HepG2 (cell line): Measurements from ENCODE around the gene SIGLEC8. TPM values are rescaled to one million over a fixed set of nuclear protein-coding genes. Genes with fewer than 3 reads are reported as not detected.
A peak's percentile ranks its signal among the peaks of the same experiment; 100 is the strongest.

Source experiments
- ATAC-seq: fragments of 200-7000 bp; cut with Tn5 transposase; 3 replicates; pipeline ENCODE4 v1.9.1; 2020; ENCODE audit warnings: mild to moderate bottlenecking, moderate library complexity
- BruUV-seq: library from RNA; stranded (reverse); fragments of 400-500 nt; replicated peaks from 2 replicates; lab custom pipeline; 2021; lab: Mats Ljungman, UMichigan
- CTCF ChIA-PET: fragments of 300-600 bp; formaldehyde crosslinking; extraction: SDS; loops from one replicate; lab custom pipeline; 2021; ENCODE audit warnings: low total read pairs, inconsistent platforms, low intra/inter-chr PET ratio; lab: Yijun Ruan, JAX
- POLR2A ChIA-PET: fragments of 350-600 bp; sonication (Branson Sonifier 250); formaldehyde crosslinking; loops from one replicate; lab custom pipeline; 2020; ENCODE audit warnings: antibody characterized with exemption, inconsistent platforms; lab: Yijun Ruan, JAX
- DNase-seq: peaks from one replicate; pipeline ENCODE4 v3.0.0-alpha.2; 2015; ENCODE audit warnings: low spot score
- FAIRE-seq: peaks from 3 replicates; lab custom pipeline; 2011; peaks lifted over from hg19 to GRCh38; lab: Jason Lieb, UNC
- H2AFZ ChIP-seq: one replicate; pipeline ENCODE4 v1.6.1; 2011; ENCODE audit warnings: low read length, inconsistent platforms
- H3K27ac ChIP-seq: fragments of 300-600 bp; 3 replicates; pipeline ENCODE4 v1.8.0; 2011; ENCODE audit warnings: mixed run types, mild to moderate bottlenecking, mixed read lengths, low read length, inconsistent platforms; ENCODE audit not compliant: insufficient read depth; ENCODE audit errors: extremely low read length
- H3K27me3 ChIP-seq, 2 experiments: fragments of 200-600 bp in 1 of 2; 2 replicates in 1 of 2; 3 replicates in 1 of 2; pipeline versions ENCODE4 v1.6.0 to v1.8.0; 2011; ENCODE audit warnings: low read length in 2 of 2, mild to moderate bottlenecking in 2 of 2, moderate library complexity in 2 of 2, inconsistent platforms in 1 of 2; ENCODE audit not compliant: insufficient read depth in 2 of 2, control insufficient read depth in 1 of 2
- H3K36me3 ChIP-seq, 2 experiments: fragments of 200-600 bp in 1 of 2; replicated peaks in 1 of 2; 2 replicates in 1 of 2; 3 replicates in 1 of 2; pipeline versions ENCODE4 v1.5.1 to v1.8.0; 2011; ENCODE audit warnings: low read length in 2 of 2, inconsistent platforms in 1 of 2; ENCODE audit not compliant: insufficient read depth in 2 of 2, control insufficient read depth in 1 of 2
- H3K4me1 ChIP-seq: 2 replicates; pipeline ENCODE4 v1.5.1; 2012; ENCODE audit warnings: low read length, inconsistent platforms; ENCODE audit not compliant: insufficient read depth
- H3K4me2 ChIP-seq: 2 replicates; pipeline ENCODE4 v1.6.0; 2011; ENCODE audit warnings: low read depth, low read length, inconsistent platforms
- H3K4me3 ChIP-seq, 3 experiments: fragments of 200-600 bp in 1 of 3; sonication (generic), shearing (Covaris generic) in 1 of 3; replicated peaks in 1 of 3; 2 replicates each; pipeline ENCODE4 v1.5.1; 2011 to 2016; ENCODE audit warnings: low read length in 3 of 3, inconsistent platforms in 2 of 3, low read depth in 2 of 3, mild to moderate bottlenecking in 2 of 3, control low read depth in 1 of 3, mixed read lengths in 1 of 3; ENCODE audit not compliant: insufficient read depth in 1 of 3
- H3K79me2 ChIP-seq: one replicate; pipeline ENCODE4 v1.6.1; 2011; ENCODE audit warnings: low read length, inconsistent platforms; ENCODE audit not compliant: insufficient read depth
- H3K9ac ChIP-seq: 2 replicates; pipeline ENCODE4 v1.6.0; 2011; ENCODE audit warnings: mild to moderate bottlenecking, low read depth, low read length, inconsistent platforms; ENCODE audit not compliant: insufficient read depth
- H3K9me3 ChIP-seq: 2 replicates; pipeline ENCODE4 v1.5.1; 2012; ENCODE audit warnings: mild to moderate bottlenecking, low read length
- H4K20me1 ChIP-seq: 2 replicates; pipeline ENCODE4 v1.6.0; 2011; ENCODE audit warnings: inconsistent platforms, mild to moderate bottlenecking, low read length, moderate library complexity; ENCODE audit not compliant: insufficient read depth
- PCBP1 ChIP-seq: fragments of 200-400 bp; formaldehyde crosslinking; IDR thresholded peaks from 2 replicates; pipeline ENCODE4 v1.6.1; 2017; ENCODE audit warnings: mild to moderate bottlenecking, low read depth, low read length, borderline replicate concordance
- RARG ChIP-seq: sonication (generic); formaldehyde crosslinking; IDR thresholded peaks from 2 replicates; pipeline ENCODE4 v1.4.0; 2020; ENCODE audit warnings: low read depth, mild to moderate bottlenecking, missing genetic modification reagents
- TEF ChIP-seq: sonication (generic); formaldehyde crosslinking; IDR thresholded peaks from 2 replicates; pipeline ENCODE4 v1.5.0; 2020; ENCODE audit warnings: missing genetic modification reagents
- ZNF282 ChIP-seq: fragments of 450-650 bp; IDR thresholded peaks from 2 replicates; pipeline ENCODE4 v1.6.1; 2018; ENCODE audit not compliant: partially characterized antibody
- ZNF329 ChIP-seq: sonication (generic); formaldehyde crosslinking; IDR thresholded peaks from 2 replicates; pipeline ENCODE4 v1.9.0; 2021; ENCODE audit warnings: low read depth, mild to moderate bottlenecking, missing genetic modification reagents
- ZNF570 ChIP-seq: sonication (generic); formaldehyde crosslinking; IDR thresholded peaks from 2 replicates; pipeline ENCODE4 v1.4.0; 2020; ENCODE audit warnings: mild to moderate bottlenecking, missing genetic modification reagents, borderline replicate concordance
- ZNF580 ChIP-seq: IDR thresholded peaks from 2 replicates; pipeline ENCODE4 v1.6.1; 2016; ENCODE audit warnings: low read depth, borderline replicate concordance
- WGBS: methylation state at CpG from one replicate; pipeline ENCODE4 v1.1.6; 2017; ENCODE audit warnings: low lambda C conversion rate; 5-methylcytosine and 5-hydroxymethylcytosine counted together
- in situ Hi-C: cut with HindIII; loops from 2 replicates; pipeline ENCODE4 v1.10.0; 2017; ENCODE audit warnings: low pct_unique_long_range_greater_than_20kb; ENCODE audit not compliant: extremely low pct_ligation_motif_present
- intact Hi-C: fragments of 100-400 bp; cut with micrococcal nuclease; formaldehyde crosslinking; loops from one replicate; pipeline ENCODE4 v1.10.0; 2022; ENCODE audit not compliant: unreplicated experiment
- polyA plus RNA-seq, 8 experiments: library from polyadenylated mRNA; depleted of rRNA in 3 of 8; stranded (reverse) in 7 of 8; unstranded in 1 of 8; fragments of >200 nt; fragmentation: Illumina TruSeq in 4 of 8; extraction: Trizol in 4 of 8; gene quantifications; 2 replicates each; pipeline versions ENCODE4 v1.2.1 to v1.2.3, GENCODE V29; 2011 to 2016; ENCODE audit warnings: low read depth in 4 of 8, missing spikeins in 1 of 8, mixed read lengths in 1 of 8; ENCODE audit not compliant: insufficient read depth in 1 of 8
- total RNA-seq, 5 experiments: library from RNA; depleted of rRNA; stranded (reverse); fragments of >200 nt; fragmentation: Illumina TruSeq; extraction: Trizol; gene quantifications; 2 replicates each; pipeline ENCODE4 v1.2.3, GENCODE V29; 2016; ENCODE audit warnings: low read depth in 1 of 5

The SIGLEC8 gene
- total and polyA plus RNA-seq, 2 of the 13 experiments (the other 11 are each of a cell fraction or from before 2014, with no cell fraction given) = not detected

- in situ Hi-C loops = no loop called here
- Histone ChIP-seq H3K27ac (no peak overlapping the region), H2AFZ (no peak overlapping the region), H3K4me2 (peak overlapping the region; percentile 24; the same call in 1 of the 2 replicates)
- no peak for TF ChIP-seq PCBP1
- TF ChIP-seq TEF (CRISPR knock-in tag) = no peak
- TF ChIP-seq ZNF282 = no peak
- no peak for TF ChIP-seq ZNF329 (CRISPR knock-in tag)
- no peak for TF ChIP-seq ZNF580 (CRISPR knock-in tag)
- no peak for TF ChIP-seq RARG (CRISPR knock-in tag)
- no peak for TF ChIP-seq ZNF570
- TF ChIP-seq, all 625 proteins: peak for 0
- Histone ChIP-seq H3K9ac (no peak overlapping the region), H3K9me3 (no peaks in the 10 kb centered on the region), H4K20me1 (no peaks in the 10 kb centered on the region), H3K27me3 (peaks cover 8 to 42% of the 10 kb centered on the region in 2 experiments; a peak in 4 of 5 replicates), H3K4me3 (no peak overlapping the region), H3K36me3 (no peaks in the 10 kb centered on the region), H3K4me1 (peaks cover 18% of the 10 kb centered on the region; the same call in 1 of the 2 replicates), H3K79me2 (no peaks in the 10 kb centered on the region)
- intact Hi-C loops = no loop called here
- ChIA-PET POLR2A (no interaction called here), CTCF (no interaction called here)
- ATAC-seq (peak; percentile 34; the same call in 2 of the 3 replicates), FAIRE-seq (no peak), DNase-seq (no peak)
- 19% methylated on average over 3 of the region's 8 CpGs for WGBS
- no TSS peak for BruUV-seq
Measured at GRCh38 chr19:51461723-51462161, 3.5 kb upstream of the SIGLEC8 start.
